ENCODE results near the gene MACROD2.

- no peak for TF ChIP-seq POLR2A (IDR thresholded peaks at IDR 0.05)
- TF ChIP-seq, protein P1, sequence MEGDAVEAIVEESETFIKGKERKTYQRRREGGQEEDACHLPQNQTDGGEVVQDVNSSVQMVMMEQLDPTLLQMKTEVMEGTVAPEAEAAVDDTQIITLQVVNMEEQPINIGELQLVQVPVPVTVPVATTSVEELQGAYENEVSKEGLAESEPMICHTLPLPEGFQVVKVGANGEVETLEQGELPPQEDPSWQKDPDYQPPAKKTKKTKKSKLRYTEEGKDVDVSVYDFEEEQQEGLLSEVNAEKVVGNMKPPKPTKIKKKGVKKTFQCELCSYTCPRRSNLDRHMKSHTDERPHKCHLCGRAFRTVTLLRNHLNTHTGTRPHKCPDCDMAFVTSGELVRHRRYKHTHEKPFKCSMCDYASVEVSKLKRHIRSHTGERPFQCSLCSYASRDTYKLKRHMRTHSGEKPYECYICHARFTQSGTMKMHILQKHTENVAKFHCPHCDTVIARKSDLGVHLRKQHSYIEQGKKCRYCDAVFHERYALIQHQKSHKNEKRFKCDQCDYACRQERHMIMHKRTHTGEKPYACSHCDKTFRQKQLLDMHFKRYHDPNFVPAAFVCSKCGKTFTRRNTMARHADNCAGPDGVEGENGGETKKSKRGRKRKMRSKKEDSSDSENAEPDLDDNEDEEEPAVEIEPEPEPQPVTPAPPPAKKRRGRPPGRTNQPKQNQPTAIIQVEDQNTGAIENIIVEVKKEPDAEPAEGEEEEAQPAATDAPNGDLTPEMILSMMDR (IDR thresholded peaks at IDR 0.05): no peak
Observed at GRCh38 chr20:14494355-14494754, 499.0 kb downstream of the MACROD2 start.

Data from body of pancreas (tissue), 4 donors.